Measurements from ENCODE around the gene MET.
A peak's percentile ranks its signal among the peaks of the same experiment; 100 is the strongest.

MET gene

GRCh38 chr7:116783666-116784318, 111.8 kb downstream of the MET start:
- DNase-seq (ENCODE audit: low read depth): no peak

DNA sequence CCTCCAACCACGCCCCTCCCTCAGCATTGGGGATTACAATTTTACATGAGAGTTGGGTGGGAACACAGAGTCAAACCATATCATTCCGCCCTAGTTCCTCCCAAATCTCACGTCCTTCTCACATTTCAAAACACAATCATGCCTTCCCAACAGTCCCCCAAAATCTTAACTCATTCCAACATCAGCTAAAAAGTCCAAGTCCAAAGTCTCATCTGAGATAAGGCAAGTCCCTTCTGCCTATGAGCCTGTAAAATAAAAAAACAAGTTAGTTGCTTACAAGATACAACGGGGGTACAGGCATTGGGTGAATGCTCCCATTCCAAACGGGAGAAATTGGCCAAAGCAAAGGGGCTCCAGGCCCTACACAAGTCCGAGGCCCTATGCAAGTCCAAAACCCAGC, 112.7 kb downstream of the MET start:
- DNase-seq (ENCODE audit: low read depth): no peak

- DNase-seq (ENCODE audit: low read depth): no peak
Measured at GRCh38 chr7:116785843-116786242, 113.8 kb downstream of the MET start.

GRCh38 chr7:116786791-116787443, 114.9 kb downstream of the MET start:
- DNase-seq (ENCODE audit: low read depth): no peak

DNA sequence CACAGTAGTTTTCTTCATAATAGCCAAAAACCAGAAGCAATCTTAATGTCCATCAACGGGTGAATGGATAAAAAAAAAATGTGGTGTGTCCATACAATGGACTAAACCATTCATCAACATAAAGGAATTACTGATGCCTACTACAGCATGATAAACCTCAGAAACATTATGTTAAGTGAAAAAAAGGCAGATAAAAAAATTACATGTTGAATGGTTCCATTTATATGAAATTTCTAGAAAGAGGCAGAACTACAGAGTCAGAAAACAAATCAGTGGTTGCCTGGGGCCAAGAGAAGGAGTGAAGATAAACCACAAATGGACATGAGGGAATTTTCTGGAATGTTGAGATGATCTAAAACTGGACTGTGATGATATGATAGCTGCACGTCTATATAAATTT, 115.9 kb downstream of the MET start:
- DNase-seq (ENCODE audit: low read depth): no peak

- DNase-seq (ENCODE audit: low read depth): no peak
Measured at GRCh38 chr7:116788572-116789197, 116.7 kb downstream of the MET start.

DNA sequence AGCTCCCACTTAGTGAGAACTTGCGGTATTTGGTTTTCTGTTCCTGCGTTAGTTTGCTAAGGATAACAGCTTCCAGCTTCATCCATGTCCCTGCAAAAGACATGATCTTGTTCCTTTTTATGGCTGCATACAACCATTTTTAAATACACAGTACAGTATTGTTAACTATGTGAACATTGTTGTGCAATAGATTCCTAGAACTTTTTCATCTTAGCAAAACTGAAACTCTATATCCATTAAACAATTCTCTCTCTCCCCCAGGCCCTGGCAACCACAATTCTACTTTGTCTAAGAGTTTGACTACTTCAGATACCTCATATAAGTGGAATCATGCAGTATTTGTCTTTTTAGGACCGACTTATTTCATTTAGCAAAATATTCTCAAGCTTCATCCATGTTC, 118.0 kb downstream of the MET start:
- no peak for DNase-seq (ENCODE audit: low read depth)

- no peak for DNase-seq (ENCODE audit: low read depth)
Measured at GRCh38 chr7:116792813-116793212, 120.8 kb downstream of the MET start.

- DNase-seq (ENCODE audit: low read depth): no peak
Measured at GRCh38 chr7:116793795-116794340, 121.9 kb downstream of the MET start.

DNA sequence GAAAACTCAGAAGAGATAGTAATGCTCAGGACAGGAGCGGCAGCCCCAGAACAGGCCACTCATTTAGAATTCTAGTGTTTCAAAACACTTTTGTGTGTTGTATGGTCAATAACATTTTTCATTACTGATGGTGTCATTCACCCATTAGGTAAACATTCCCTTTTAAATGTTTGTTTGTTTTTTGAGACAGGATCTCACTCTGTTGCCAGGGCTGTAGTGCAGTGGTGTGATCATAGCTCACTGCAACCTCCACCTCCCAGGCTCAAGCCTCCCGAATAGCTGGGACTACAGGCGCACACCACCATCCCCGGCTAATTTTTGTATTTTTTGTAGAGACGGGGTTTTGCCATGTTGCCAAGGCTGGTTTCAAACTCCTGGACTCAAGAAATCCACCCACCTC, 124.5 kb downstream of the MET start:
- DNase-seq (ENCODE audit: low read depth): no peak

DNA sequence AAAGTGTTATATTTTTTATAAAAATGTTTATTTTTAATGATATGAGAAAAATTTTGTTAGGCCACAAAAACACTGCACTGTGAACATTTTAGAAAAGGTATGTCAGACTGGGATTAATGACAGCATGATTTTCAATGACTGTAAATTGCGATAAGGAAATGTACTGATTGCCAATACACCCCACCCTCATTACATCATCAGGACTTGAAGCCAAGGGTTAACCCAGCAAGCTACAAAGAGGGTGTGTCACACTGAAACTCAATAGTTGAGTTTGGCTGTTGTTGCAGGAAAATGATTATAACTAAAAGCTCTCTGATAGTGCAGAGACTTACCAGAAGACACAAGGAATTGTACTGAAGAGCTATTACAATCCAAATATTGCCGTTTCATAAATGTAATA, 125.6 kb downstream of the MET start:
- DNase-seq (ENCODE audit: low read depth): no peak

GRCh38 chr7:116798232-116798631, 126.2 kb downstream of the MET start:
- no peak for DNase-seq (ENCODE audit: low read depth)

DNA sequence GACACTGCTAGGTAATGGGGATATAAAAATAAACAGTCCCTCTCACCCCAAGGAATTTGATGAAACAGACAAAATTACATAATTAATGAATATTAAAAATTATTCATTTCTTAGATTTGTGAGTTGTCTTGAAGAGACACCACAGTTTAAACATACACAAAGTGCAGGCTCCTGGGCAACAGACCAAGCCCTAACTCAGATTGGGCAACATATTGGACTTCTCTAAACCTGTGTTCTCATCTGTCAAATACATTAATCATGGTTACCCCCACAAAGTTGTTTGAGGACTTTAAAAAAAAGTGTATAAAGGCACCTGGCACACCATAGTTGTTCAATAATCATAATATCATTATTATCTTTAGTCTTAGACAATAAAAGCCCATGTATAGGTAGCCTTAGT, 127.9 kb downstream of the MET start:
- no peak for DNase-seq (ENCODE audit: low read depth)

- DNase-seq (ENCODE audit: low read depth): no peak
Measured at GRCh38 chr7:116800594-116800993, 128.6 kb downstream of the MET start.

- DNase-seq (ENCODE audit: low read depth): no peak
Measured at GRCh38 chr7:116801092-116801710, 129.2 kb downstream of the MET start.

DNA sequence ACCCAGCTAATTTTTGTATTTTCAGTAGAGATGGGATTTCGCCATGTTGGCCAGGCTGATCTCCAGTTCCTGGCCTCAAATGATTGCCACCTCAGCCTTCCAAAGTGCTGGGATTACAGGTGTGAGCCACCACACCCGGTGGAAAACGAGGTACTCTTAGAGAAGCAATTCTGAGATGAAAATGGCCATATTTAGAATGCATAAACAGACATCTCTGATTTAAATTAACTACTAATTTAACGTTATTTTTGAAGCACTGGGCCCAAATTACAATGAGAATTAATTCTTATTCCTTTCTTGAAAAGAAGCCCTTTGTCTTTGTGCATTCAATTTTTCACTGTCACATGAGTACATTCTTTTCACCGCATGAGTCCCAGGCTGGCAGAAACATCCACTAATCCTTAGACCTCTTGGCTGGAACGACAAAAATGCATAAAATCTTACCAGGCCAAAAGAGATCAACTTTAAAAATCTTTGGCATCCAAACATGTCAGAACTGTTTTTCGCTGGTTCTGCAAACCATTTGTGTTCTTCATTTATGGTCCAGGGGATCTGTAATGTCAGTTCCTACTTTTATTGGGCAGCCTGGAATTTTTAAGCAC, 130.2 kb downstream of the MET start:
- no peak for DNase-seq (ENCODE audit: low read depth)

DNA sequence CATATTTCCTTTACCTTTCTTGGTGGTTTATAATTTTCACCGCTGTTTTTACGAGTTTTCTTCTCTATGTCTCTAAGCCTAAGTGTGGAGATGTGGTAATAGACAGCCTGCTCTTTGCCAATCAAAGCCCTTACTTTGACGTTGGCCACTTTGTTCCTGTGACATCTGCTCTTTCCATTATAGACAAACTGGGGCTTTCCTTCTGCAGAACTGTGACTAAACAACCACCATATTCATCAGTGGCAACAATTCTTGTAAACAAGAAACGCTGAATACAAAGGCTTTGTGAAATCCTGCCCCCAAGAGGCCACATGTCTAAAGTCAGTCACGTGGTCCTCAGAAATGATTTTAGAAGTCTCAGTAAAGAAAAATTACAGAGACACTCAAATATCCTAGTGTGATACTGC, 130.8 kb downstream of the MET start:
- peak; percentile 5 for DNase-seq (ENCODE audit: low read depth)

DNA sequence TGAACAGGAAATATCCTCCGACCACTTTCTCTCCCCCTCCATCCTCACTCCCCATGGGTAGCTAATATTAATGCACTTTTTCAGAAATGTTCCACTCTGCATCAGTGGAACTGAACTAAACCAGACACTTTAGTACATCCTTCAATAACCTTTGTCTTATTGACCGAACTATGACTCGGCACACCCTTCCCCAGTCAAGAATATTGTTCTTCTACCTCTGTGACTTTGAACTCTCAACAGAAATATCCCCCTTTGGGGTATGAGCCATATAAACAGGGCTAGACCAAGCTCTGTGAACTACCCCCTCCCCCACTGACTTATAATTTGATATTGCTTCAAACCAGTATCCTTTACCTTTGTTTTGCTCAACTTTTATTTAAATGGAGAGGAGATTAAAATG, 132.5 kb downstream of the MET start:
- no peak for DNase-seq (ENCODE audit: low read depth)

- DNase-seq (ENCODE audit: low read depth): no peak
Measured at GRCh38 chr7:116805100-116805544, 133.1 kb downstream of the MET start.

DNA sequence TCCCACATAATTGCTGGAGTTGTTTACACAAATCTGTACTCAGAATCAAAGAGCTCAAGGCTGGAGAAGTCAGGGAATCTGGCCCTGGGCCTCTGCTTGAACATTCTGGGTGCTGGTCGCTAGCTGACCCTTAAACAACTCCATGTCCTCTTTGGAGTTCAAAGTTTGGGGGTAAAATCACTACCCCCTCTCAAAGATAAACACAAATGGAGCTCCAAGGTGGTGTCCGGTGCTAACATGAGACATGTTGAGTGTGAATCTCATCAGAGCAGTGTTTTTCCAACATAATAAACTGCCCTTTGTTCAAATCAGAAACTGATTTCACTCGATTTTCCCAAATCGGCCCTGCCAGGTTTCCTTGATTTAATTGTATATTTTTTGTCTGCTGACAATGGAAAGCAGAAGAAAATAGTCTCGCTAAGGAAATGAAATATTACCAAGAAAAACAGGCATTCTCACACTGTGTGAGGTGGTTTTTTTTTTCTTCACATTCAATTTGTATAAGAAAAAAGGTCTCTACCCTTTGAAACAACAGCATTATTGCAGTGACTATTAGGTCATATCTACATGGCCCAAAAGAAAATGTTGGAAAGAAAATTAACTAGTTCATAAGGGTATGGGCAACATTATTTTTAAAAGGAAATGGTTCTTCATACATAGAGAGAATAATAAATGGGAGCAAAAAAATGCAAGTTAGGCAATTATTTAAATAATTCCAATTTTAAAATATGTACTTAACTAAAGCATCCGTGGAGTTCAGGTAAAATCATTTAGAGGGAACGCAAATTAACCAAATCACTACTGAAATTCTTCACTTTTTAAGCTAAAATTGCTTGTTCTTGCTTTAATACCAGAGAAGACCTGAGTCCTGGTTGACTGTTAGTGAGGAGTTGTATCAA, 134.3 kb downstream of the MET start:
- DNase-seq (ENCODE audit: low read depth): no peak

GRCh38 chr7:116807011-116807560, 135.1 kb downstream of the MET start:
- DNase-seq (ENCODE audit: low read depth): no peak

All from CMK (cell line).